Measurements from ENCODE around the gene SCRN2. TPM values are rescaled to one million over a fixed set of nuclear protein-coding genes. Genes with fewer than 3 reads are reported as not detected.

Gene SCRN2
- total and polyA plus RNA-seq, 2 of the 13 experiments (the other 11 are each of a cell fraction or from before 2014, with no cell fraction given), result 21.7 to 29.5 TPM

DNA sequence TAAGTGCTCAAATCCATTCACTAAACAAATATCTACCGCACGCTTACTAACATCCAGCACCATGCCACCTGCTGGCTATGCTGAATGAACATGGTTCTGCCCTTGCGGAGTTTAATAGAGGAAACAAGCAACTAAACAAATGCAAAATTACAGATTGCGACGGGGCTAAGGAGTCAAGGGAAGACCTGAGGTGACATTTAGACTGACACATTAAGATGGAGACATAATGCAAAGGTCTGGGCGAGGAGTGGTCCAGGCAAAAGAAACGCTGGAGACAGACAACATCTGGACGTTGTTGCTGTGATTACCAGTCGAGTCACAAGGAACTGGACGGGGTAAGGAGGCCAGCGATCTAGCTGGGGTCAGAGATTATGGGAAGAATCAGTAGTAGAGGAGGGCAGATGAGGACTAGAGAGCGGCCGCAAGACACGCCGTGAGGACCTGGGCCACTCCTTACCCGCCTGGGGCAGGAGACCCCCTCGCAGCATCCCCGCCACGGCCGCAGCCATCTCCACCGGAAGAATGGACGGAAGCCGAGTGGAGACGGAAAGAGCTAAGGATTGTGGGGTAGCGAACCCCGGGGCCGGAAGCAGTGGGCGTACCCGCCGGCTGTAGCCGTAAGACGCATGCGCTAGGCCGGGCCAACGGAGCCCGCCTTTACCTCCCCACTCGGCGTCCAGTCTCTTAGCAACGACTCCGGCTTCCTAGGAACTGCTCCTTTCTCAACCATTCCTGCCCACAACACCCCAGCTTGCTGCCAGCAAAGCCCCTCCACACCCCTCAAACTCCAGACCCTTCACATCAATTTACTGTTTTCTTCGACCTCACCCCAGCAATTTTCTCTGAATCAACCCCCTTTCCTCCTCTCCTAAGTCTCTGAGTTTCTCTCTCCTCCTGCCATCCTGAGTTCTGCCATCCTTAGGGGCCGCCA is 9.8 kb downstream of the SCRN2 start, which contains the start of the genes LRRC46 and MRPL10 (continued):
- TF ChIP-seq CREB1 (IDR thresholded peaks at IDR 0.05) (no peak), CREB1 (CRISPR knock-in tag; IDR thresholded peaks at IDR 0.05) (peak; percentile 18; the same call in 1 of the 2 replicates), ZZZ3 (CRISPR knock-in tag; IDR thresholded peaks at IDR 0.05; ENCODE audit: borderline replicate concordance) (peak; percentile 87; the same call in 1 of the 2 replicates), MIXL1 (CRISPR knock-in tag; IDR thresholded peaks at IDR 0.05) (peak; percentile 76), PAF1 (CRISPR knock-in tag; IDR thresholded peaks at IDR 0.05) (no peak), TCF7L2 (IDR thresholded peaks at IDR 0.05; ENCODE audit: low read depth, low read length) (no peak), HDAC1 (CRISPR knock-in tag; IDR thresholded peaks at IDR 0.05) (peak; percentile 96), MIER3 (CRISPR knock-in tag; IDR thresholded peaks at IDR 0.05; ENCODE audit: borderline replicate concordance) (peak; percentile 80; the same call in 1 of the 2 replicates), EEA1 (CRISPR knock-in tag; IDR thresholded peaks at IDR 0.05; ENCODE audit: borderline replicate concordance) (peak; percentile 82; the same call in 1 of the 2 replicates), EP300 (IDR thresholded peaks at IDR 0.05; ENCODE audit: low read depth in 2 of 2, low read length in 2 of 2) (peak in 1 of 2 experiments; percentile 24; a peak in 1 of 4 replicates), EP300 (CRISPR knock-in tag; IDR thresholded peaks at IDR 0.05; ENCODE audit: borderline replicate concordance) (peak; percentile 73; the same call in 1 of the 2 replicates), RBFOX2 (IDR thresholded peaks at IDR 0.05; ENCODE audit: low read depth, low read length) (peak; percentile 94), ZNF282 (IDR thresholded peaks at IDR 0.05; ENCODE audit: partially characterized antibody) (no peak), JARID2 (CRISPR knock-in tag; IDR thresholded peaks at IDR 0.05; ENCODE audit: insufficient replicate concordance) (peak; percentile 63), SP1 (IDR thresholded peaks at IDR 0.05) (no peak), SP1 (CRISPR knock-in tag; IDR thresholded peaks at IDR 0.05) (peak; percentile 86; the same call in 1 of the 2 replicates), ZNF10 (CRISPR knock-in tag; IDR thresholded peaks at IDR 0.05; ENCODE audit: borderline replicate concordance, low read depth) (no peak)
- TF ChIP-seq, protein P1, sequence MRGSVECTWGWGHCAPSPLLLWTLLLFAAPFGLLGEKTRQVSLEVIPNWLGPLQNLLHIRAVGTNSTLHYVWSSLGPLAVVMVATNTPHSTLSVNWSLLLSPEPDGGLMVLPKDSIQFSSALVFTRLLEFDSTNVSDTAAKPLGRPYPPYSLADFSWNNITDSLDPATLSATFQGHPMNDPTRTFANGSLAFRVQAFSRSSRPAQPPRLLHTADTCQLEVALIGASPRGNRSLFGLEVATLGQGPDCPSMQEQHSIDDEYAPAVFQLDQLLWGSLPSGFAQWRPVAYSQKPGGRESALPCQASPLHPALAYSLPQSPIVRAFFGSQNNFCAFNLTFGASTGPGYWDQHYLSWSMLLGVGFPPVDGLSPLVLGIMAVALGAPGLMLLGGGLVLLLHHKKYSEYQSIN (CRISPR knock-in tag; IDR thresholded peaks at IDR 0.05; ENCODE audit: borderline replicate concordance), result no peak
- TF ChIP-seq, protein P2, sequence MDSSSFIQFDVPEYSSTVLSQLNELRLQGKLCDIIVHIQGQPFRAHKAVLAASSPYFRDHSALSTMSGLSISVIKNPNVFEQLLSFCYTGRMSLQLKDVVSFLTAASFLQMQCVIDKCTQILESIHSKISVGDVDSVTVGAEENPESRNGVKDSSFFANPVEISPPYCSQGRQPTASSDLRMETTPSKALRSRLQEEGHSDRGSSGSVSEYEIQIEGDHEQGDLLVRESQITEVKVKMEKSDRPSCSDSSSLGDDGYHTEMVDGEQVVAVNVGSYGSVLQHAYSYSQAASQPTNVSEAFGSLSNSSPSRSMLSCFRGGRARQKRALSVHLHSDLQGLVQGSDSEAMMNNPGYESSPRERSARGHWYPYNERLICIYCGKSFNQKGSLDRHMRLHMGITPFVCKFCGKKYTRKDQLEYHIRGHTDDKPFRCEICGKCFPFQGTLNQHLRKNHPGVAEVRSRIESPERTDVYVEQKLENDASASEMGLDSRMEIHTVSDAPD (CRISPR knock-in tag; IDR thresholded peaks at IDR 0.05), result 0 out of 2 replicates have a peak, but pooled peaks have one; percentile 0
- TF ChIP-seq, protein P3, sequence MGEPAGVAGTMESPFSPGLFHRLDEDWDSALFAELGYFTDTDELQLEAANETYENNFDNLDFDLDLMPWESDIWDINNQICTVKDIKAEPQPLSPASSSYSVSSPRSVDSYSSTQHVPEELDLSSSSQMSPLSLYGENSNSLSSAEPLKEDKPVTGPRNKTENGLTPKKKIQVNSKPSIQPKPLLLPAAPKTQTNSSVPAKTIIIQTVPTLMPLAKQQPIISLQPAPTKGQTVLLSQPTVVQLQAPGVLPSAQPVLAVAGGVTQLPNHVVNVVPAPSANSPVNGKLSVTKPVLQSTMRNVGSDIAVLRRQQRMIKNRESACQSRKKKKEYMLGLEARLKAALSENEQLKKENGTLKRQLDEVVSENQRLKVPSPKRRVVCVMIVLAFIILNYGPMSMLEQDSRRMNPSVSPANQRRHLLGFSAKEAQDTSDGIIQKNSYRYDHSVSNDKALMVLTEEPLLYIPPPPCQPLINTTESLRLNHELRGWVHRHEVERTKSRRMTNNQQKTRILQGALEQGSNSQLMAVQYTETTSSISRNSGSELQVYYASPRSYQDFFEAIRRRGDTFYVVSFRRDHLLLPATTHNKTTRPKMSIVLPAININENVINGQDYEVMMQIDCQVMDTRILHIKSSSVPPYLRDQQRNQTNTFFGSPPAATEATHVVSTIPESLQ (CRISPR knock-in tag; conservative IDR thresholded peaks at IDR 0.05), result 0 out of 2 replicates have a peak, but pooled peaks have one; percentile 18
- TF ChIP-seq, protein P4, sequence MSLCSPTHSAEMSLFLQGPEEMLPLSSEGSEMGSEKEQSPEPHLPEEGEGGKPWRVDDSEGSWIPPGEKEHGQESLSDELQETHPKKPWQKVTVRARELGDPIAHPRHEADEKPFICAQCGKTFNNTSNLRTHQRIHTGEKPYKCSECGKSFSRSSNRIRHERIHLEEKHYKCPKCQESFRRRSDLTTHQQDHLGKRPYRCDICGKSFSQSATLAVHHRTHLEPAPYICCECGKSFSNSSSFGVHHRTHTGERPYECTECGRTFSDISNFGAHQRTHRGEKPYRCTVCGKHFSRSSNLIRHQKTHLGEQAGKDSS (CRISPR knock-in tag; IDR thresholded peaks at IDR 0.05; ENCODE audit: borderline replicate concordance, low read depth), result peak; percentile 71; the same call in 1 of the 2 replicates
- TF ChIP-seq, protein P5, sequence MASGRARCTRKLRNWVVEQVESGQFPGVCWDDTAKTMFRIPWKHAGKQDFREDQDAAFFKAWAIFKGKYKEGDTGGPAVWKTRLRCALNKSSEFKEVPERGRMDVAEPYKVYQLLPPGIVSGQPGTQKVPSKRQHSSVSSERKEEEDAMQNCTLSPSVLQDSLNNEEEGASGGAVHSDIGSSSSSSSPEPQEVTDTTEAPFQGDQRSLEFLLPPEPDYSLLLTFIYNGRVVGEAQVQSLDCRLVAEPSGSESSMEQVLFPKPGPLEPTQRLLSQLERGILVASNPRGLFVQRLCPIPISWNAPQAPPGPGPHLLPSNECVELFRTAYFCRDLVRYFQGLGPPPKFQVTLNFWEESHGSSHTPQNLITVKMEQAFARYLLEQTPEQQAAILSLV (CRISPR knock-in tag; IDR thresholded peaks at IDR 0.05; ENCODE audit: borderline replicate concordance), result peak; percentile 98

Data from HepG2 (cell line).